H1 (cell line): ENCODE results near the gene TPO. TPM values are rescaled to one million over a fixed set of nuclear protein-coding genes. Genes with fewer than 3 reads are reported as not detected.

Source experiments
- ATF2 ChIP-seq: IDR thresholded peaks from 2 replicates; pipeline ENCODE4 v1.6.1; 2012; ENCODE audit warnings: low read length, inconsistent platforms
- CHD1 ChIP-seq: IDR thresholded peaks from 2 replicates; pipeline ENCODE4 v1.6.1; 2012; ENCODE audit warnings: low read depth, low read length, improper control_type of control experiment
- CHD7 ChIP-seq: fragments of 300-600 bp; sonication (generic); IDR thresholded peaks from 2 replicates; pipeline ENCODE4 v1.7.1; 2012; ENCODE audit warnings: low read length, moderate library complexity, mild to moderate bottlenecking, inconsistent platforms; ENCODE audit not compliant: insufficient replicate concordance
- RNF2 ChIP-seq: fragments of 200-900, 300-1000 bp; sonication (generic); IDR thresholded peaks from 2 replicates; pipeline ENCODE4 v1.7.1; 2016; ENCODE audit warnings: borderline replicate concordance, low read depth, mild to moderate bottlenecking, antibody characterized with exemption, low read length; ENCODE audit not compliant: poor library complexity, severe bottlenecking; ENCODE audit errors: missing control alignments
- polyA plus RNA-seq, 7 experiments: library from polyadenylated mRNA; depleted of rRNA in 3 of 7; stranded (reverse) in 5 of 7; unstranded in 2 of 7; fragments of >200 nt in 5 of 7; fragments of 200-250 nt in 2 of 7; gene quantifications; 1 replicate in 5 of 7; 2 replicates in 1 of 7; 4 replicates in 1 of 7; pipeline versions ENCODE4 v1.2.1 to v1.2.3, GENCODE V29; 2011 to 2013; ENCODE audit warnings: missing spikeins in 2 of 7, mixed read lengths in 2 of 7
- total RNA-seq: library from RNA; stranded (reverse); fragmentation: NEBNext Ultra II Directional; extraction: Animal tissue kit (Norgen Biotek cat#: 25700); gene quantifications from 2 replicates; pipeline ENCODE4 v1.2.1, GENCODE V29; 2021

The TPO gene
- total and polyA plus RNA-seq, 2 of the 8 experiments (the other 6 are each of a cell fraction or from before 2014, with no cell fraction given), result not detected

- TF ChIP-seq CHD7, result no peak
- no peak for TF ChIP-seq CHD1
- no peak for TF ChIP-seq RNF2
- TF ChIP-seq ATF2, result no peak
Measured at GRCh38 chr2:1472350-1472749, 59.1 kb downstream of the TPO start (continued).
